DND-41 (cell line): Measurements from ENCODE around the gene TSPYL6.

Experiments used
- ATAC-seq: fragments of 200-7000 bp; cut with Tn5 transposase; 3 replicates; pipeline ENCODE4 v1.9.1; 2021; ENCODE audit warnings: low read depth; ENCODE audit not compliant: insufficient read depth
- DNase-seq: peaks from one replicate; pipeline ENCODE4 v3.0.0-alpha.2; 2020
- H2AFZ ChIP-seq: 2 replicates; pipeline ENCODE4 v1.6.0; 2012; ENCODE audit warnings: low read depth, low read length
- H3K27ac ChIP-seq: 2 replicates; pipeline ENCODE4 v1.5.1; 2012; ENCODE audit warnings: low read length, inconsistent platforms
- H3K27me3 ChIP-seq: fragments of 200-600 bp; sonication (generic); 2 replicates; pipeline ENCODE4 v1.6.0; 2012; ENCODE audit warnings: low read length, mild to moderate bottlenecking, inconsistent platforms; ENCODE audit not compliant: insufficient read depth, poor library complexity
- H3K36me3 ChIP-seq: 2 replicates; pipeline ENCODE4 v1.5.1; 2012; ENCODE audit warnings: low read length, inconsistent platforms; ENCODE audit not compliant: insufficient read depth
- H3K4me1 ChIP-seq: 2 replicates; pipeline ENCODE4 v1.5.1; 2012; ENCODE audit warnings: mild to moderate bottlenecking, low read length; ENCODE audit not compliant: insufficient read depth
- H3K4me2 ChIP-seq: 2 replicates; pipeline ENCODE4 v1.6.0; 2012; ENCODE audit warnings: mild to moderate bottlenecking, moderate library complexity, low read length, inconsistent platforms; ENCODE audit not compliant: insufficient read depth
- H3K4me3 ChIP-seq, 2 experiments: fragments of 200-600 bp in 1 of 2; shearing (Covaris generic) in 1 of 2; 2 replicates each; pipeline ENCODE4 v1.5.1; 2012 to 2016; ENCODE audit warnings: inconsistent platforms in 2 of 2, low read length in 2 of 2, mild to moderate bottlenecking in 2 of 2, low read depth in 1 of 2, moderate library complexity in 1 of 2
- H3K79me2 ChIP-seq: 2 replicates; pipeline ENCODE4 v1.6.0; 2012; ENCODE audit warnings: low read length, inconsistent platforms; ENCODE audit not compliant: insufficient read depth
- H3K9ac ChIP-seq: 2 replicates; pipeline ENCODE4 v1.6.0; 2012; ENCODE audit warnings: low read depth, mild to moderate bottlenecking, inconsistent platforms, low read length, moderate library complexity
- H3K9me3 ChIP-seq: 2 replicates; pipeline ENCODE4 v1.5.1; 2012; ENCODE audit warnings: low read length, moderate library complexity, mild to moderate bottlenecking, inconsistent platforms; ENCODE audit not compliant: insufficient read depth, severe bottlenecking
- H4K20me1 ChIP-seq: 2 replicates; pipeline ENCODE4 v1.6.0; 2012; ENCODE audit warnings: low read length; ENCODE audit not compliant: insufficient read depth
- EZH2 ChIP-seq: IDR thresholded peaks from 3 replicates; pipeline ENCODE4 v1.6.1; 2012; ENCODE audit warnings: borderline replicate concordance, low read depth, mild to moderate bottlenecking, moderate library complexity, low read length, inconsistent platforms; ENCODE audit not compliant: severe bottlenecking
- TF ChIP-seq, protein P1 (sequence below): IDR thresholded peaks from 2 replicates; pipeline ENCODE4 v1.5.1; 2012; ENCODE audit warnings: borderline replicate concordance, low read length, moderate library complexity, mild to moderate bottlenecking; ENCODE audit not compliant: poor library complexity, severe bottlenecking; ENCODE audit errors: extremely low read depth

TSPYL6 gene

DNA sequence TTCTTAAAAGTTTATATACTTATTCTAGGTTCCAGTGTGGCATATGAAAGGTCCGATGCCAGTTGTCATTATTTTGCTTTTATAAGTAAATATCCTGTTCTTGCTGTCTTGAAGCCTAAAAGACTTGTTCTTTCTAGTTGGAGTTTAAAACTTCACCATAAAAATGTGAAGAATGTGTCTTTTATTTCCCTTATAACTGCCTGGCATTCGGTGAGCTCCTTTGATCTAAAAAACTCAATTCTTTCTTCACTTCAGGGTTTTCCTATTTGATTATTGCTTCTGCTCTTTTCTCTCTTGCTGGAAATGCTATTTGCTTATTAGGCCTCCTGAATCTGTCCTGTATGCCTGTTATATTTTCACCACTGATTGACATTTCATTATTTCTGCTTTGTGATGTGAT lies 51.6 kb downstream of the TSPYL6 start:
- Histone ChIP-seq H3K27me3 (no peaks in the 10 kb centered on the region), H2AFZ (no peak overlapping the region), H3K4me2 (no peak overlapping the region), H3K9ac (no peak overlapping the region), H4K20me1 (no peaks in the 10 kb centered on the region), H3K36me3 (no peaks in the 10 kb centered on the region), H3K4me1 (no peaks in the 10 kb centered on the region), H3K27ac (no peak overlapping the region), H3K4me3 (no peak overlapping the region), H3K79me2 (no peaks in the 10 kb centered on the region), H3K9me3 (no peaks in the 10 kb centered on the region)
- TF ChIP-seq, protein P1, sequence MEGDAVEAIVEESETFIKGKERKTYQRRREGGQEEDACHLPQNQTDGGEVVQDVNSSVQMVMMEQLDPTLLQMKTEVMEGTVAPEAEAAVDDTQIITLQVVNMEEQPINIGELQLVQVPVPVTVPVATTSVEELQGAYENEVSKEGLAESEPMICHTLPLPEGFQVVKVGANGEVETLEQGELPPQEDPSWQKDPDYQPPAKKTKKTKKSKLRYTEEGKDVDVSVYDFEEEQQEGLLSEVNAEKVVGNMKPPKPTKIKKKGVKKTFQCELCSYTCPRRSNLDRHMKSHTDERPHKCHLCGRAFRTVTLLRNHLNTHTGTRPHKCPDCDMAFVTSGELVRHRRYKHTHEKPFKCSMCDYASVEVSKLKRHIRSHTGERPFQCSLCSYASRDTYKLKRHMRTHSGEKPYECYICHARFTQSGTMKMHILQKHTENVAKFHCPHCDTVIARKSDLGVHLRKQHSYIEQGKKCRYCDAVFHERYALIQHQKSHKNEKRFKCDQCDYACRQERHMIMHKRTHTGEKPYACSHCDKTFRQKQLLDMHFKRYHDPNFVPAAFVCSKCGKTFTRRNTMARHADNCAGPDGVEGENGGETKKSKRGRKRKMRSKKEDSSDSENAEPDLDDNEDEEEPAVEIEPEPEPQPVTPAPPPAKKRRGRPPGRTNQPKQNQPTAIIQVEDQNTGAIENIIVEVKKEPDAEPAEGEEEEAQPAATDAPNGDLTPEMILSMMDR, result no peak
- TF ChIP-seq EZH2, result no peak
- DNase-seq (no peak), ATAC-seq (no peak)
